Ovary (tissue), 3 donors: ENCODE data around the gene IFT57.

Experiments
- POLR2A ChIP-seq: fragments of 450-650 bp; IDR thresholded peaks from one replicate; pipeline ENCODE4 v1.6.1; 2017; ENCODE audit warnings: antibody characterized with exemption, mild to moderate bottlenecking, moderate library complexity
- TF ChIP-seq, protein P1 (sequence below), 3 donors: fragments of 450-650 bp in 2 of 3; fragments of 200-600 bp in 1 of 3; IDR thresholded peaks; one replicate each; pipeline versions ENCODE4 v1.5.1 to v1.8.0; 2016 to 2022; ENCODE audit warnings: antibody characterized with exemption in 3 of 3, mild to moderate bottlenecking in 1 of 3
- donor health status: DM: no; HTN: no; CAD: no.

DNA sequence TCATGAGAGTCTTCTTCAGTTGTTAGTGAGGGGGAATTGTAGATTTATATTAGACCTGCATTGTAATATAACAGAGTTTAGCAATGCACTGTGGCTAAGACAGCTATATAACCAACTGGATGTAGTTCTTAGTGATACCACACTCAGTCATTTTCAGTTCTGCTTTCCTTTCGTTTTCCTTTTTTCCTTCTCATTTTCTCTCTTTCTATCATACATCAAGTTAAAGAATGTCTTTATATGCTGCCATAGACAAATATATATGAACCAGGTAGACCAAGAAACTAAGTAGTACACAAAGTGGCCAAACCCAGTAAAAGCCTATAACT, 87.7 kb downstream of the IFT57 start:
- TF ChIP-seq, protein P1, sequence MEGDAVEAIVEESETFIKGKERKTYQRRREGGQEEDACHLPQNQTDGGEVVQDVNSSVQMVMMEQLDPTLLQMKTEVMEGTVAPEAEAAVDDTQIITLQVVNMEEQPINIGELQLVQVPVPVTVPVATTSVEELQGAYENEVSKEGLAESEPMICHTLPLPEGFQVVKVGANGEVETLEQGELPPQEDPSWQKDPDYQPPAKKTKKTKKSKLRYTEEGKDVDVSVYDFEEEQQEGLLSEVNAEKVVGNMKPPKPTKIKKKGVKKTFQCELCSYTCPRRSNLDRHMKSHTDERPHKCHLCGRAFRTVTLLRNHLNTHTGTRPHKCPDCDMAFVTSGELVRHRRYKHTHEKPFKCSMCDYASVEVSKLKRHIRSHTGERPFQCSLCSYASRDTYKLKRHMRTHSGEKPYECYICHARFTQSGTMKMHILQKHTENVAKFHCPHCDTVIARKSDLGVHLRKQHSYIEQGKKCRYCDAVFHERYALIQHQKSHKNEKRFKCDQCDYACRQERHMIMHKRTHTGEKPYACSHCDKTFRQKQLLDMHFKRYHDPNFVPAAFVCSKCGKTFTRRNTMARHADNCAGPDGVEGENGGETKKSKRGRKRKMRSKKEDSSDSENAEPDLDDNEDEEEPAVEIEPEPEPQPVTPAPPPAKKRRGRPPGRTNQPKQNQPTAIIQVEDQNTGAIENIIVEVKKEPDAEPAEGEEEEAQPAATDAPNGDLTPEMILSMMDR (IDR thresholded peaks at IDR 0.05), result no peak
- no peak for TF ChIP-seq POLR2A
